ENCODE measurements around the gene NUP210.

Gene NUP210

GRCh38 chr3:13420045-13420830 is at the start of gene NUP210:
TSS of gene NUP210 (minus strand) at chr3:13420322. CDS start at chr3:13420226, 96 bp downstream.
- H3K4me3 ChIP-seq (ENCODE audit: low read depth, low read length), result no peak within 1 kb of the TSS
- no peak for DNase-seq (ENCODE audit: low read depth)
- TF ChIP-seq CTCF (conservative IDR thresholded peaks at IDR 0.05; ENCODE audit: low read depth, low read length), result no peak

- no peak for DNase-seq (ENCODE audit: low read depth)
- TF ChIP-seq CTCF (conservative IDR thresholded peaks at IDR 0.05; ENCODE audit: low read depth, low read length), result no peak
- no peak overlapping the region for H3K4me3 ChIP-seq (ENCODE audit: low read depth, low read length)
Measured at GRCh38 chr3:13466781-13467180, 46.7 kb upstream of the NUP210 start.

GRCh38 chr3:13465236-13465873 is 45.2 kb upstream of the NUP210 start:
- no peak for TF ChIP-seq CTCF (conservative IDR thresholded peaks at IDR 0.05; ENCODE audit: low read depth, low read length)
- no peak overlapping the region for H3K4me3 ChIP-seq (ENCODE audit: low read depth, low read length)
- DNase-seq (ENCODE audit: low read depth), result no peak

- DNase-seq (ENCODE audit: low read depth), result no peak
- H3K4me3 ChIP-seq (ENCODE audit: low read depth, low read length), result no peak overlapping the region
- TF ChIP-seq CTCF (conservative IDR thresholded peaks at IDR 0.05; ENCODE audit: low read depth, low read length), result no peak
Measured at GRCh38 chr3:13463618-13464400, 43.7 kb upstream of the NUP210 start.

GRCh38 chr3:13462822-13463221 is 42.7 kb upstream of the NUP210 start:
- H3K4me3 ChIP-seq (ENCODE audit: low read depth, low read length), result no peak overlapping the region
- no peak for TF ChIP-seq CTCF (conservative IDR thresholded peaks at IDR 0.05; ENCODE audit: low read depth, low read length)
- no peak for DNase-seq (ENCODE audit: low read depth)

GRCh38 chr3:13462125-13462629 is 42.1 kb upstream of the NUP210 start:
- DNase-seq (ENCODE audit: low read depth), result no peak
- H3K4me3 ChIP-seq (ENCODE audit: low read depth, low read length), result no peak overlapping the region
- TF ChIP-seq CTCF (conservative IDR thresholded peaks at IDR 0.05; ENCODE audit: low read depth, low read length), result no peak

All from choroid plexus epithelial cell (primary cell).